SK-N-SH treated with all-trans-retinoic acid at 6 μM for 48 hours (cell line): Measurements from ENCODE around the gene POLR3B.

ENCODE experiments used
- ATAC-seq: fragments of 200-7000 bp; cut with Tn5 transposase; 3 replicates; pipeline ENCODE4 v1.9.1; 2020; ENCODE audit warnings: mild to moderate bottlenecking, moderate library complexity
- ARNTL ChIP-seq: fragments of 450-650 bp; formaldehyde crosslinking; IDR thresholded peaks from 2 replicates; pipeline ENCODE4 v1.5.0; 2020; ENCODE audit warnings: low read depth, mild to moderate bottlenecking, moderate library complexity, borderline replicate concordance
- BACH2 ChIP-seq: fragments of 250-450 bp; sonication (Bioruptor Pico); IDR thresholded peaks from 2 replicates; pipeline ENCODE4 v1.9.0; 2021; ENCODE audit warnings: mild to moderate bottlenecking, borderline replicate concordance
- CREB5 ChIP-seq: fragments of 250-450 bp; sonication (Bioruptor Pico); IDR thresholded peaks from 2 replicates; pipeline ENCODE4 v1.5.1; 2020; ENCODE audit warnings: low read depth, mild to moderate bottlenecking, moderate library complexity
- CSDC2 ChIP-seq: fragments of 250-450 bp; sonication (Bioruptor Pico); IDR thresholded peaks from 2 replicates; pipeline ENCODE4 v1.5.0; 2020; ENCODE audit warnings: mild to moderate bottlenecking, moderate library complexity
- CSRNP3 ChIP-seq: fragments of 250-450 bp; sonication (Bioruptor Pico); IDR thresholded peaks from 2 replicates; pipeline ENCODE4 v1.5.1; 2021; ENCODE audit warnings: mild to moderate bottlenecking, moderate library complexity
- ESRRG ChIP-seq: fragments of 250-450 bp; sonication (Bioruptor Pico); IDR thresholded peaks from 2 replicates; pipeline ENCODE4 v1.6.1; 2021; ENCODE audit warnings: mild to moderate bottlenecking
- GLIS3 ChIP-seq: fragments of 250-450 bp; sonication (Bioruptor Pico); IDR thresholded peaks from 2 replicates; pipeline ENCODE4 v1.5.0; 2020; ENCODE audit warnings: mild to moderate bottlenecking, moderate library complexity
- ISL1 ChIP-seq: fragments of 250-450 bp; sonication (Bioruptor Pico); IDR thresholded peaks from 2 replicates; pipeline ENCODE4 v2.1.2; 2022; ENCODE audit warnings: mild to moderate bottlenecking, moderate library complexity
- OSR1 ChIP-seq: fragments of 250-450 bp; sonication (Bioruptor Pico); IDR thresholded peaks from 2 replicates; pipeline ENCODE4 v1.8.0; 2022; ENCODE audit warnings: moderate library complexity, mild to moderate bottlenecking, inconsistent platforms
- PATZ1 ChIP-seq: fragments of 250-450 bp; sonication (Bioruptor Pico); IDR thresholded peaks from 2 replicates; pipeline ENCODE4 v1.8.0; 2020; ENCODE audit warnings: mild to moderate bottlenecking, moderate library complexity, borderline replicate concordance
- POU6F1 ChIP-seq: fragments of 250-450 bp; sonication (Bioruptor Pico); IDR thresholded peaks from 2 replicates; pipeline ENCODE4 v1.8.0; 2021; ENCODE audit warnings: low read depth, mild to moderate bottlenecking, moderate library complexity, borderline replicate concordance
- PPARA ChIP-seq: fragments of 250-450 bp; sonication (Bioruptor Pico); IDR thresholded peaks from 2 replicates; pipeline ENCODE4 v1.5.0; 2020; ENCODE audit warnings: mild to moderate bottlenecking, borderline replicate concordance
- RARB ChIP-seq: fragments of 250-450 bp; sonication (Bioruptor Pico); IDR thresholded peaks from 2 replicates; pipeline ENCODE4 v1.8.0; 2021; ENCODE audit warnings: mild to moderate bottlenecking, moderate library complexity
- SNAI2 ChIP-seq: fragments of 250-450 bp; sonication (Bioruptor Pico); IDR thresholded peaks from 2 replicates; pipeline ENCODE4 v1.5.0; 2020; ENCODE audit warnings: mild to moderate bottlenecking, moderate library complexity
- TOX ChIP-seq: fragments of 250-450 bp; sonication (Bioruptor Pico); IDR thresholded peaks from 2 replicates; pipeline ENCODE4 v1.8.0; 2021; ENCODE audit warnings: mild to moderate bottlenecking, moderate library complexity, borderline replicate concordance
- TSHZ2 ChIP-seq: fragments of 250-450 bp; sonication (Bioruptor Pico); IDR thresholded peaks from 2 replicates; pipeline ENCODE4 v1.5.0; 2020; ENCODE audit warnings: mild to moderate bottlenecking, moderate library complexity
- ZC3H10 ChIP-seq: fragments of 250-450 bp; sonication (Bioruptor Pico); IDR thresholded peaks from 2 replicates; pipeline ENCODE4 v1.5.1; 2021; ENCODE audit warnings: mild to moderate bottlenecking, moderate library complexity
- ZFP3 ChIP-seq: fragments of 250-450 bp; sonication (Bioruptor Pico); IDR thresholded peaks from 2 replicates; pipeline ENCODE4 v1.5.0; 2020; ENCODE audit warnings: mild to moderate bottlenecking, moderate library complexity
- ZFP30 ChIP-seq: fragments of 450-650 bp; formaldehyde crosslinking; IDR thresholded peaks from 2 replicates; pipeline ENCODE4 v1.5.0; 2022; ENCODE audit warnings: mild to moderate bottlenecking, moderate library complexity
- ZNF565 ChIP-seq: fragments of 450-650 bp; formaldehyde crosslinking; conservative IDR thresholded peaks from 2 replicates; pipeline ENCODE4 v1.5.0; 2020; ENCODE audit warnings: low read depth, mild to moderate bottlenecking, moderate library complexity
- ZNF70 ChIP-seq: fragments of 450-650 bp; formaldehyde crosslinking; IDR thresholded peaks from 2 replicates; pipeline ENCODE4 v1.5.0; 2020; ENCODE audit warnings: mild to moderate bottlenecking, moderate library complexity
- ZNF8 ChIP-seq: fragments of 450-650 bp; formaldehyde crosslinking; IDR thresholded peaks from 2 replicates; pipeline ENCODE4 v1.5.0; 2020; ENCODE audit warnings: mild to moderate bottlenecking, moderate library complexity

Gene POLR3B

GRCh38 chr12:106328735-106329134, 28.8 kb upstream of the POLR3B start:
- TF ChIP-seq ZFP30 (CRISPR knock-in tag), result no peak
- no peak for TF ChIP-seq OSR1 (CRISPR knock-in tag)
- TF ChIP-seq POU6F1 (CRISPR knock-in tag), result no peak
- no peak for ATAC-seq

GRCh38 chr12:106329231-106329982, 28.1 kb upstream of the POLR3B start:
- TF ChIP-seq BACH2 (CRISPR knock-in tag) (no peak), GLIS3 (CRISPR knock-in tag) (no peak), ESRRG (CRISPR knock-in tag) (no peak), ZFP30 (CRISPR knock-in tag) (no peak), SNAI2 (CRISPR knock-in tag) (no peak), PPARA (CRISPR knock-in tag) (no peak), TOX (CRISPR knock-in tag) (no peak), ZNF8 (CRISPR knock-in tag) (no peak), CSDC2 (CRISPR knock-in tag) (no peak), ARNTL (CRISPR knock-in tag) (no peak), POU6F1 (CRISPR knock-in tag) (no peak), CSRNP3 (CRISPR knock-in tag) (no peak), OSR1 (CRISPR knock-in tag) (no peak), ZNF565 (no peak), ZC3H10 (CRISPR knock-in tag) (no peak), ZFP3 (no peak), CREB5 (CRISPR knock-in tag) (no peak), ISL1 (CRISPR knock-in tag) (no peak)
- no peak for ATAC-seq

- TF ChIP-seq OSR1 (CRISPR knock-in tag), result no peak
- no peak for TF ChIP-seq TSHZ2
- no peak for ATAC-seq
Measured at GRCh38 chr12:106331599-106331998, 25.9 kb upstream of the POLR3B start.

GRCh38 chr12:106332536-106332935, 25.0 kb upstream of the POLR3B start:
- ATAC-seq, result no peak
- no peak for TF ChIP-seq ESRRG (CRISPR knock-in tag)
- TF ChIP-seq PATZ1 (CRISPR knock-in tag), result no peak
- TF ChIP-seq POU6F1 (CRISPR knock-in tag), result no peak
- no peak for TF ChIP-seq ZNF70 (CRISPR knock-in tag)
- TF ChIP-seq CSDC2 (CRISPR knock-in tag), result no peak
- TF ChIP-seq ZNF565, result no peak
- TF ChIP-seq GLIS3 (CRISPR knock-in tag), result no peak
- no peak for TF ChIP-seq BACH2 (CRISPR knock-in tag)
- TF ChIP-seq RARB (CRISPR knock-in tag), result no peak
